22Rv1 (cell line): ENCODE results near the gene VAMP3.

Experiments used
- ZFX ChIP-seq: fragments of 450-650 bp; IDR thresholded peaks from 2 replicates; pipeline ENCODE4 v1.6.1; 2017; ENCODE audit warnings: antibody characterized with exemption, borderline replicate concordance
- TF ChIP-seq, protein P1 (sequence below): fragments of 450-650 bp; IDR thresholded peaks from 2 replicates; pipeline ENCODE4 v1.5.1; 2017; ENCODE audit warnings: mild to moderate bottlenecking

DNA sequence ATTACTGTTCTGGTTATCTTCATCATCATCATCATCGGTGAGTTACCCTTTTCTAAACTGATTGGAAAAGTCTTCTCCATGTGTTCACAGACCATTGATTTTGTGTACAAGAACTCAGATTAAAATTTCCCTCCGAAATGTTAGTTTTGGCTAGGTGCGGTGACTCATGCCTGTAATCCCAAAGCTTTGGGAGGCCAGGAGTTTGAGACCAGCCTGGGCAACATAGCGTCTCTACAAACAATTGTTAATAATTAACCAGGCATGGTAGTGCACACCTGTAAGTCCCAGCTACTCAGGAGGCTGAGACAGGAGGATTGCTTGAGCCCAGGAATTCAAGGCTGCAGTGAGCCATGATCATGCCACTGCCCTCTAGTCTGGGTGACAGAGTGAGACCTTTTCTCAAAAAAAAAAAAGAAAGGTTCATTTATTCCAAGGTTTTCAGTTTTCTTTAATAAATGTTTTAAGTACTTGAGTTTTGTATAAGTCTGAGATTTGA, 7.1 kb downstream of the VAMP3 start:
- TF ChIP-seq, protein P1, sequence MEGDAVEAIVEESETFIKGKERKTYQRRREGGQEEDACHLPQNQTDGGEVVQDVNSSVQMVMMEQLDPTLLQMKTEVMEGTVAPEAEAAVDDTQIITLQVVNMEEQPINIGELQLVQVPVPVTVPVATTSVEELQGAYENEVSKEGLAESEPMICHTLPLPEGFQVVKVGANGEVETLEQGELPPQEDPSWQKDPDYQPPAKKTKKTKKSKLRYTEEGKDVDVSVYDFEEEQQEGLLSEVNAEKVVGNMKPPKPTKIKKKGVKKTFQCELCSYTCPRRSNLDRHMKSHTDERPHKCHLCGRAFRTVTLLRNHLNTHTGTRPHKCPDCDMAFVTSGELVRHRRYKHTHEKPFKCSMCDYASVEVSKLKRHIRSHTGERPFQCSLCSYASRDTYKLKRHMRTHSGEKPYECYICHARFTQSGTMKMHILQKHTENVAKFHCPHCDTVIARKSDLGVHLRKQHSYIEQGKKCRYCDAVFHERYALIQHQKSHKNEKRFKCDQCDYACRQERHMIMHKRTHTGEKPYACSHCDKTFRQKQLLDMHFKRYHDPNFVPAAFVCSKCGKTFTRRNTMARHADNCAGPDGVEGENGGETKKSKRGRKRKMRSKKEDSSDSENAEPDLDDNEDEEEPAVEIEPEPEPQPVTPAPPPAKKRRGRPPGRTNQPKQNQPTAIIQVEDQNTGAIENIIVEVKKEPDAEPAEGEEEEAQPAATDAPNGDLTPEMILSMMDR, result no peak
- no peak for TF ChIP-seq ZFX
